Measurements from ENCODE around the gene INPP5A. TPM values are rescaled to one million over a fixed set of nuclear protein-coding genes. Genes with fewer than 3 reads are reported as not detected.

The INPP5A gene
- total RNA-seq, 1 donor from 2014 or later: 36.4 TPM

DNA sequence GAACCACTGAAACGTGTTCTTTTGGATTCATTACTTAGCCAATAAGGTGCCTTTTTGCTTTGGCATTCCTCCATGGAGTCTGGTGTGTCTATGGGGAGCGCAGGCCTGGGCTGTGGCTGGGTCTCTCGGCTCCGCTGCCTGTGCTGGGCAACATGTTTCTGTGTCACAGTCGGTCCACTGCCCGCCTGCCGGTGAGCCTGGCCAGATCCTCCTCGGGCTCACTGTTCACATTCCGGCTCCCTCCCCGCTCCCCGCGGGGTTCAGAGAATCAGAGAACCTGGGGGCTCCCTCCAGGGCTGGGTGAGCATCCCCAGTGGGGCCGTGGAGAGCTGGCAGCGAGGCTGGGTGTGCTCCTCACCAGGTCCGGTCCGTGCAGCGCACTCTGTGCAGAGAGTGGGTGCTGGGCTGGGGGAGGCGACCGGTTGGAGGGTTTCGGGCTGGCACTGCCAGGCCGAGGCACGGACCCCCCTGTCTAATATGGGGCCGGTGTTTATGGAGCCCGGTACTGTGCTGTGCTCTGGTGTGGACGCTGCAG is 70.4 kb downstream of the INPP5A start:
- H3K27me3 Mint-ChIP-seq (ENCODE audit: unreplicated experiment): no peaks in the 10 kb centered on the region

DNA sequence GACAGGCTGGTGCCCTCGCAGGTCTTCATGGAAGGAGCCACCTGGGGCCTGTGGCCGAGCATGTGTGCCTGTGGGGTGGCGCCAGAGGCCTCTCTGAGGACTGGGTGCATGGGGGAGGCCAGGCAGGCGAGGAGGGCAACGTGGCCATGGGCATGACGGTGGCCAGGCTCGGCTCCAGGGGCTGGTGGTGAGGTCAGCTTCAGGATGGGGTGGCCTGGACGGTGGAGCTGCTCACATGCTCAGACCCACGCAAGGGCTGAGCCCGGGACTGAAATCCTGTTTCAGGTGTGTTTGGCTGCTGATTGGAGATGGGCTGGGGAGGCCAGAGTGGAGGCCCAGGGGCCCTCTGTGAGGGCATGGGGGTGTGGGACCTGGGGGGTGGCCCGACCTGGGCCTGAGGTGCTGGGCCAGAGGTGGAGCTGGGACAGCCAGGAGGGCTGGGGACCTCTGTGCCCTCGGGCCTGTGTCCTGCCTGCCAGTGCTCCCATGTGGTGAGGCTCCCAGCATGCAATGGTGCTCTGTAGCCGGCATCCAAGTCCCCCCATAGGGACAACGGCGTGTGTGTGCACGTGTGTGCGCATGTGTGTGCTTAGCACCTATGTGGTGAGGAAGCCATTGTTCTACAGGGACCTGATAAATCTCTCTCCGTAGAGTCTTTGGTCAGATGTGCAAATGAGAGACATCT is 71.1 kb downstream of the INPP5A start:
- no peak overlapping the region for H3K4me3 Mint-ChIP-seq (ENCODE audit: unreplicated experiment)
- H3K4me1 Mint-ChIP-seq (ENCODE audit: unreplicated experiment): peaks cover 27% of the 10 kb centered on the region
- TF ChIP-seq, protein P1, sequence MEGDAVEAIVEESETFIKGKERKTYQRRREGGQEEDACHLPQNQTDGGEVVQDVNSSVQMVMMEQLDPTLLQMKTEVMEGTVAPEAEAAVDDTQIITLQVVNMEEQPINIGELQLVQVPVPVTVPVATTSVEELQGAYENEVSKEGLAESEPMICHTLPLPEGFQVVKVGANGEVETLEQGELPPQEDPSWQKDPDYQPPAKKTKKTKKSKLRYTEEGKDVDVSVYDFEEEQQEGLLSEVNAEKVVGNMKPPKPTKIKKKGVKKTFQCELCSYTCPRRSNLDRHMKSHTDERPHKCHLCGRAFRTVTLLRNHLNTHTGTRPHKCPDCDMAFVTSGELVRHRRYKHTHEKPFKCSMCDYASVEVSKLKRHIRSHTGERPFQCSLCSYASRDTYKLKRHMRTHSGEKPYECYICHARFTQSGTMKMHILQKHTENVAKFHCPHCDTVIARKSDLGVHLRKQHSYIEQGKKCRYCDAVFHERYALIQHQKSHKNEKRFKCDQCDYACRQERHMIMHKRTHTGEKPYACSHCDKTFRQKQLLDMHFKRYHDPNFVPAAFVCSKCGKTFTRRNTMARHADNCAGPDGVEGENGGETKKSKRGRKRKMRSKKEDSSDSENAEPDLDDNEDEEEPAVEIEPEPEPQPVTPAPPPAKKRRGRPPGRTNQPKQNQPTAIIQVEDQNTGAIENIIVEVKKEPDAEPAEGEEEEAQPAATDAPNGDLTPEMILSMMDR (IDR thresholded peaks at IDR 0.05): no peak
- H3K27me3 Mint-ChIP-seq (ENCODE audit: unreplicated experiment): no peaks in the 10 kb centered on the region
- no peak for DNase-seq (ENCODE audit: extremely low spot score, unreplicated experiment)
- H3K27ac Mint-ChIP-seq (ENCODE audit: unreplicated experiment): no peak overlapping the region
- H3K36me3 Mint-ChIP-seq (ENCODE audit: unreplicated experiment): peaks cover 7% of the 10 kb centered on the region
- no peaks in the 10 kb centered on the region for H3K9me3 Mint-ChIP-seq (ENCODE audit: unreplicated experiment)

More for the DNA sequence above, 70.4 kb downstream of the INPP5A start:
- H3K9me3 Mint-ChIP-seq (ENCODE audit: unreplicated experiment): no peaks in the 10 kb centered on the region
- TF ChIP-seq, protein P1 (IDR thresholded peaks at IDR 0.05): no peak
- peaks cover 26% of the 10 kb centered on the region for H3K4me1 Mint-ChIP-seq (ENCODE audit: unreplicated experiment)
- peaks cover 7% of the 10 kb centered on the region for H3K36me3 Mint-ChIP-seq (ENCODE audit: unreplicated experiment)
- no peak for DNase-seq (ENCODE audit: extremely low spot score, unreplicated experiment)
- no peak overlapping the region for H3K4me3 Mint-ChIP-seq (ENCODE audit: unreplicated experiment)
- no peak overlapping the region for H3K27ac Mint-ChIP-seq (ENCODE audit: unreplicated experiment)

DNA sequence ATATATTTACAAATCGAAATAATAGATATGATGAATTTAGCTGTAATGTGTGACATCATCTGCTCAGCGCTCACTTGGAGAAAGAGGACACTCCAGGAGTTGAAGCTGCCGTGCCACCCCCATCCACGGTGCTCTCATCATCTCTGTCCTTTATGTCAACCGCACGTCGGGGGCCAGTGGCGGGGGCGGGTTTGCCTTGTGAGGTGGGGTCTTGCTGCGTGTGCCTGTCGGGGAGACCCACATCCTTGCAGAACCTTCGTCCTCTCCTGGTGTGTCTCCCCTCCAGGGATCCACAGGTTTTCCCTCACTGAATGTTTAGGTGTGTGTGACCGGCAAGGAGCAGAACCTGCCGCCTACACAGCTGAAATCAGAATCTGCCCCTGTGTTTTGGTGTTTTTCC is 71.6 kb downstream of the INPP5A start:
- no peak overlapping the region for H3K4me3 Mint-ChIP-seq (ENCODE audit: unreplicated experiment)
- no peaks in the 10 kb centered on the region for H3K9me3 Mint-ChIP-seq (ENCODE audit: unreplicated experiment)
- H3K4me1 Mint-ChIP-seq (ENCODE audit: unreplicated experiment): peaks cover 27% of the 10 kb centered on the region
- TF ChIP-seq, protein P1 (IDR thresholded peaks at IDR 0.05): no peak
- H3K36me3 Mint-ChIP-seq (ENCODE audit: unreplicated experiment): peaks cover 7% of the 10 kb centered on the region
- no peak for DNase-seq (ENCODE audit: extremely low spot score, unreplicated experiment)
- H3K27ac Mint-ChIP-seq (ENCODE audit: unreplicated experiment): no peak overlapping the region
- no peaks in the 10 kb centered on the region for H3K27me3 Mint-ChIP-seq (ENCODE audit: unreplicated experiment)

DNA sequence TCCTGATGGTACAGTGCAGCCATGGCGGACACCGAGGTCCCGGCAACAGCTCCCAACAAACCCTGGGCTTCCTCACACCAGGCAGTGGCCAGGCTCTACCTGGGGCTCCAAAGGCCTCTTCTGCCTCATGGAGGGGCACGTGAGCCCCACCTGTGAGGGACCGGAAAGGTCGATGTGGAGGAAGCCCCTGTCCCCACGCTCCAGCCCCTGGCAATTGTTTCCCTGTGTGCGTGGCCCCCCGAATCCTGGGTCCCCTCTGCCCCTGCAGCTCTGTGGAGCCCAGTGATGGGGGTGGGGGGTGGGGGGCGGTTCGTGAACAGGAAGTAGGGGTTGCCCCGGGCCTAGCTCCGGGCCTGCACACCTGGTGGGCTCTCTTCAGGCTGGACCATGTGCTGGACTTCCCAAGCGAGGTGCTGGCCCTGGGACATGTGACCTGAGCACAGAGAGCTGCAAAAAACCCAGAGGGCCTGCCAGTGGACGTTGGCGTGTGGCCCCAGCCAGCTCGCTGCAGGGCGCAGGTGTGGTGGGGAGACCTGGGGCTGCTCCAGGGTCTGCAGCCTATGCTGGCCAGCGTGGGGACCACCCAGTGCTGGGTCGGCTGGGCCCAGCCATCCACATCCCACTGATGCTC is 72.6 kb downstream of the INPP5A start:
- DNase-seq (ENCODE audit: extremely low spot score, unreplicated experiment): no peak
- TF ChIP-seq, protein P1 (IDR thresholded peaks at IDR 0.05): no peak
- Mint-ChIP-seq H3K4me3 (ENCODE audit: unreplicated experiment) (no peak overlapping the region), H3K27me3 (ENCODE audit: unreplicated experiment) (no peaks in the 10 kb centered on the region), H3K4me1 (ENCODE audit: unreplicated experiment) (peaks cover 27% of the 10 kb centered on the region), H3K27ac (ENCODE audit: unreplicated experiment) (no peak overlapping the region), H3K36me3 (ENCODE audit: unreplicated experiment) (peaks cover 3% of the 10 kb centered on the region), H3K9me3 (ENCODE audit: unreplicated experiment) (no peaks in the 10 kb centered on the region)

Data from osteocyte (in vitro differentiated cells).